Fibroblast of pulmonary artery (primary cell): ENCODE measurements around the gene SULF2.

Experiments
- DNase-seq: peaks from one replicate; pipeline ENCODE4 v3.0.0-alpha.2; 2010; ENCODE audit warnings: low read depth
- H3K4me3 ChIP-seq: replicated peaks from 2 replicates; pipeline ENCODE4 v1.5.1; 2011; ENCODE audit warnings: low read depth, mild to moderate bottlenecking, control low read depth, low read length, moderate library complexity
- CTCF ChIP-seq: IDR thresholded peaks from 2 replicates; pipeline ENCODE4 v1.5.1; 2011; ENCODE audit warnings: mild to moderate bottlenecking, control low read depth, low read length, inconsistent platforms; ENCODE audit errors: missing control alignments

Gene SULF2

GRCh38 chr20:47818016-47818415 is 32.7 kb upstream of the SULF2 start:
- TF ChIP-seq CTCF = no peak
- DNase-seq = no peak
- H3K4me3 ChIP-seq = no peak overlapping the region

GRCh38 chr20:47817573-47817972 is 32.3 kb upstream of the SULF2 start:
- TF ChIP-seq CTCF = no peak
- no peak overlapping the region for H3K4me3 ChIP-seq
- DNase-seq = no peak

- H3K4me3 ChIP-seq = no peak overlapping the region
- no peak for TF ChIP-seq CTCF
- DNase-seq = no peak
Observed at GRCh38 chr20:47816487-47817451, 31.5 kb upstream of the SULF2 start.

- no peak overlapping the region for H3K4me3 ChIP-seq
- no peak for DNase-seq
- TF ChIP-seq CTCF = no peak
Observed at GRCh38 chr20:47815866-47816265, 30.6 kb upstream of the SULF2 start.

GRCh38 chr20:47815416-47815806 is 30.1 kb upstream of the SULF2 start:
- H3K4me3 ChIP-seq = no peak overlapping the region
- no peak for DNase-seq
- no peak for TF ChIP-seq CTCF

GRCh38 chr20:47814632-47815415 is 29.5 kb upstream of the SULF2 start:
- no peak overlapping the region for H3K4me3 ChIP-seq
- no peak for DNase-seq
- no peak for TF ChIP-seq CTCF
